ENCODE data around the gene PLD4. TPM values are rescaled to one million over a fixed set of nuclear protein-coding genes. Genes with fewer than 3 reads are reported as not detected.
"Not testable (repeated sequence)": the region's sequence is repeated elsewhere in the genome, so short reads cannot be mapped to it uniquely, and the experiment has no call there.

The PLD4 gene
- total and polyA plus RNA-seq, 2 experiments from 2014 or later: 0.77 TPM; not detected in 1

GRCh38 chr14:104882991-104883660 is 41.6 kb upstream of the PLD4 start:
- Histone ChIP-seq H3K4me3 (no peak overlapping the region), H3K27ac (no peak overlapping the region), H3K27me3 (no peaks in the 10 kb centered on the region), H3K4me1 (ENCODE audit: insufficient read depth) (no peaks in the 10 kb centered on the region), H4K20me1 (ENCODE audit: insufficient read depth, poor library complexity, severe bottlenecking) (no peaks in the 10 kb centered on the region), H2AFZ (no peak overlapping the region), H3K9me2 (replicated peaks; ENCODE audit: insufficient read depth) (no peaks in the 10 kb centered on the region), H3K4me2 (no peak overlapping the region), H3K79me2 (no peaks in the 10 kb centered on the region), H3K9me3 (ENCODE audit: low read depth) (no peaks in the 10 kb centered on the region), H3K36me3 (replicated peaks; ENCODE audit: insufficient read depth, low read depth) (no peaks in the 10 kb centered on the region)
- TF ChIP-seq, protein P1, sequence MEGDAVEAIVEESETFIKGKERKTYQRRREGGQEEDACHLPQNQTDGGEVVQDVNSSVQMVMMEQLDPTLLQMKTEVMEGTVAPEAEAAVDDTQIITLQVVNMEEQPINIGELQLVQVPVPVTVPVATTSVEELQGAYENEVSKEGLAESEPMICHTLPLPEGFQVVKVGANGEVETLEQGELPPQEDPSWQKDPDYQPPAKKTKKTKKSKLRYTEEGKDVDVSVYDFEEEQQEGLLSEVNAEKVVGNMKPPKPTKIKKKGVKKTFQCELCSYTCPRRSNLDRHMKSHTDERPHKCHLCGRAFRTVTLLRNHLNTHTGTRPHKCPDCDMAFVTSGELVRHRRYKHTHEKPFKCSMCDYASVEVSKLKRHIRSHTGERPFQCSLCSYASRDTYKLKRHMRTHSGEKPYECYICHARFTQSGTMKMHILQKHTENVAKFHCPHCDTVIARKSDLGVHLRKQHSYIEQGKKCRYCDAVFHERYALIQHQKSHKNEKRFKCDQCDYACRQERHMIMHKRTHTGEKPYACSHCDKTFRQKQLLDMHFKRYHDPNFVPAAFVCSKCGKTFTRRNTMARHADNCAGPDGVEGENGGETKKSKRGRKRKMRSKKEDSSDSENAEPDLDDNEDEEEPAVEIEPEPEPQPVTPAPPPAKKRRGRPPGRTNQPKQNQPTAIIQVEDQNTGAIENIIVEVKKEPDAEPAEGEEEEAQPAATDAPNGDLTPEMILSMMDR (IDR thresholded peaks at IDR 0.05; ENCODE audit: poor library complexity): no peak
- TF ChIP-seq EZH2 (IDR thresholded peaks at IDR 0.05; ENCODE audit: borderline replicate concordance) (no peak), EZH2phosphoT487 (IDR thresholded peaks at IDR 0.05; ENCODE audit: low read depth, severe bottlenecking, unreplicated experiment) (no peak)
- no peak for DNase-seq (ENCODE audit: low spot score)
- 92% methylated on average over 34 of the region's 38 CpGs for WGBS (ENCODE audit: low lambda C conversion rate, missing lambda C conversion rate)

- Histone ChIP-seq H3K9me3 (ENCODE audit: low read depth) (no peaks in the 10 kb centered on the region), H3K4me2 (no peak overlapping the region), H3K9me2 (replicated peaks; ENCODE audit: insufficient read depth) (no peaks in the 10 kb centered on the region), H3K4me1 (ENCODE audit: insufficient read depth) (no peaks in the 10 kb centered on the region), H3K27ac (no peak overlapping the region), H4K20me1 (ENCODE audit: insufficient read depth, poor library complexity, severe bottlenecking) (no peaks in the 10 kb centered on the region), H3K4me3 (no peak overlapping the region), H3K36me3 (replicated peaks; ENCODE audit: insufficient read depth, low read depth) (no peaks in the 10 kb centered on the region), H3K27me3 (no peaks in the 10 kb centered on the region), H2AFZ (no peak overlapping the region), H3K79me2 (no peaks in the 10 kb centered on the region)
- no peak for DNase-seq (ENCODE audit: low spot score)
- TF ChIP-seq EZH2 (IDR thresholded peaks at IDR 0.05; ENCODE audit: borderline replicate concordance) (no peak), EZH2phosphoT487 (IDR thresholded peaks at IDR 0.05; ENCODE audit: low read depth, severe bottlenecking, unreplicated experiment) (no peak)
- TF ChIP-seq, protein P1 (IDR thresholded peaks at IDR 0.05; ENCODE audit: poor library complexity): no peak
- WGBS (ENCODE audit: low lambda C conversion rate, missing lambda C conversion rate): 92% methylated on average over 15 of the region's 49 CpGs
Measured at GRCh38 chr14:104883681-104884361, 40.9 kb upstream of the PLD4 start.

DNA sequence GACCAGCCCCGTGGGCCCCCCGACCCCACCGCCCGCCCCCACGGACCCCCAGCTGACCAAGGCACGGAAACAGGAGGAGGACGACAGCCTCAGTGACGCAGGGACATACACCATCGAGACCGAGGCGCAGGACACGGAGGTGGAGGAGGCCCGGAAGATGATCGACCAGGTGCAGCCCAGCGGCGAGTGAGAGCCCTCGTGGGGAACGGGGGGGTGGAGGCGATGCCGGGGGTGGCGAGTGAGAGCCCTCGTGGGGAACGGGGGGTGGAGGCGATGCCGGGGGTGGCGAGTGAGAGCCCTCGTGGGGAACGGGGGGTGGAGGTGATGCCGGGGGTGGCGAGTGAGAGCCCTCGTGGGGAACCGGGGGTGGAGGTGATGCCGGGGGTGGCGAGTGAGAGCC is 40.3 kb upstream of the PLD4 start:
- not testable (repeated sequence) for H3K27ac ChIP-seq; H2AFZ ChIP-seq; DNase-seq (ENCODE audit: low spot score); H4K20me1 ChIP-seq (ENCODE audit: insufficient read depth, poor library complexity, severe bottlenecking); H3K4me1 ChIP-seq (ENCODE audit: insufficient read depth); H3K36me3 ChIP-seq (replicated peaks; ENCODE audit: insufficient read depth, low read depth); H3K27me3 ChIP-seq; H3K9me2 ChIP-seq (replicated peaks; ENCODE audit: insufficient read depth); H3K4me2 ChIP-seq; H3K9me3 ChIP-seq (ENCODE audit: low read depth); H3K4me3 ChIP-seq; H3K79me2 ChIP-seq
- WGBS (ENCODE audit: low lambda C conversion rate, missing lambda C conversion rate): 100% methylated on average over 3 of the region's 34 CpGs
